ENCODE data around the gene YEATS2. TPM values are rescaled to one million over a fixed set of nuclear protein-coding genes. Genes with fewer than 3 reads are reported as not detected.
"Not testable (repeated sequence)": the region's sequence is repeated elsewhere in the genome, so short reads cannot be mapped to it uniquely, and the experiment has no call there.

Gene YEATS2
- polyA plus RNA-seq, 2 of the 4 experiments (the other 2 are of a cell fraction), result 11.2 to 15.3 TPM

DNA sequence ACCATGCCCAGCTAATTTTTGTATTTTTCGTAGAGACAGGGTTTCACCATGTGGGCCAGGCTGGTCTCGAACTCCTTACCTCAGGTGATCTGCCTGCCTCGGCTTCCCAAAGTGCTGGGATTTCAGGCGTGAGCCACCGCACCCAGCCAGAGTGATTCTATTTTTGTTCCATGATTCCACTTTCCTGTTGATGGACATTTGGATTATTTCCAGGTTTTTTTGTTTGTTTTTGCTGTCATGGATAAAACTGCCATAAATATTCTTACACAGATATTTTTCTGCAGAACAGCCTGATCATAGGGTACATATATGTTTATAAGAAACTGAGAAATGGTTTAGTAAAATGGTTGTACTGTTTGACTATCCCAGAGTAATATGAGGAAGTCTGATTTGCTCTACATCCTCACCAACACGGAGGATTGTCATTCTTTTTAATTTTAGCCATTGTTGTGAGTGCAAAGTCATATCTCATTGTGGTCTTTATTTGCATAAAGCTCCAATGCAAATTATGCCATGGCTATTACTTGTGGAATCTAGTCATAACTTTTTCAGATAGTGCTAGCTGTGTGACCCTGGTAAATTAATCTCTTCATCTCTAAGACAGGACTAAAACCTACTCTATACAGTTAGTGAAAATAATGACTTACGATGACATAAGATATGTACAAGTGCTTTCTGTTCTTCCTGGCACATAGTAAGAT lies 85.1 kb downstream of the YEATS2 start:
- FAIRE-seq (no peak), ATAC-seq (no peak), DNase-seq (ENCODE audit: low read depth in 1 of 2, low spot score in 1 of 2) (no peak)
- Histone ChIP-seq H3K9me3 (no peaks in the 10 kb centered on the region), H3K27ac (no peak overlapping the region), H3K4me2 (no peak overlapping the region), H3K4me3 (no peak overlapping the region), H3K4me1 (no peaks in the 10 kb centered on the region)
- TF ChIP-seq JUNB (IDR thresholded peaks at IDR 0.05), result no peak
- no peak for TF ChIP-seq RAD21 (conservative IDR thresholded peaks at IDR 0.05 in 1 of 2, IDR thresholded peaks at IDR 0.05 in 1 of 2)
- no peak for TF ChIP-seq HOXA7 (CRISPR knock-in tag; IDR thresholded peaks at IDR 0.05)
- no peak for TF ChIP-seq NR3C1 (IDR thresholded peaks at IDR 0.05)
- TF ChIP-seq ZSCAN20 (CRISPR knock-in tag; IDR thresholded peaks at IDR 0.05), result no peak
- TF ChIP-seq EHF (CRISPR knock-in tag; IDR thresholded peaks at IDR 0.05), result no peak
- no peak for TF ChIP-seq NPAS2 (CRISPR knock-in tag; IDR thresholded peaks at IDR 0.05; ENCODE audit: borderline replicate concordance)
- no peak for TF ChIP-seq CHD2 (IDR thresholded peaks at IDR 0.05; ENCODE audit: low read length, partially characterized antibody)
- TF ChIP-seq, protein P1, sequence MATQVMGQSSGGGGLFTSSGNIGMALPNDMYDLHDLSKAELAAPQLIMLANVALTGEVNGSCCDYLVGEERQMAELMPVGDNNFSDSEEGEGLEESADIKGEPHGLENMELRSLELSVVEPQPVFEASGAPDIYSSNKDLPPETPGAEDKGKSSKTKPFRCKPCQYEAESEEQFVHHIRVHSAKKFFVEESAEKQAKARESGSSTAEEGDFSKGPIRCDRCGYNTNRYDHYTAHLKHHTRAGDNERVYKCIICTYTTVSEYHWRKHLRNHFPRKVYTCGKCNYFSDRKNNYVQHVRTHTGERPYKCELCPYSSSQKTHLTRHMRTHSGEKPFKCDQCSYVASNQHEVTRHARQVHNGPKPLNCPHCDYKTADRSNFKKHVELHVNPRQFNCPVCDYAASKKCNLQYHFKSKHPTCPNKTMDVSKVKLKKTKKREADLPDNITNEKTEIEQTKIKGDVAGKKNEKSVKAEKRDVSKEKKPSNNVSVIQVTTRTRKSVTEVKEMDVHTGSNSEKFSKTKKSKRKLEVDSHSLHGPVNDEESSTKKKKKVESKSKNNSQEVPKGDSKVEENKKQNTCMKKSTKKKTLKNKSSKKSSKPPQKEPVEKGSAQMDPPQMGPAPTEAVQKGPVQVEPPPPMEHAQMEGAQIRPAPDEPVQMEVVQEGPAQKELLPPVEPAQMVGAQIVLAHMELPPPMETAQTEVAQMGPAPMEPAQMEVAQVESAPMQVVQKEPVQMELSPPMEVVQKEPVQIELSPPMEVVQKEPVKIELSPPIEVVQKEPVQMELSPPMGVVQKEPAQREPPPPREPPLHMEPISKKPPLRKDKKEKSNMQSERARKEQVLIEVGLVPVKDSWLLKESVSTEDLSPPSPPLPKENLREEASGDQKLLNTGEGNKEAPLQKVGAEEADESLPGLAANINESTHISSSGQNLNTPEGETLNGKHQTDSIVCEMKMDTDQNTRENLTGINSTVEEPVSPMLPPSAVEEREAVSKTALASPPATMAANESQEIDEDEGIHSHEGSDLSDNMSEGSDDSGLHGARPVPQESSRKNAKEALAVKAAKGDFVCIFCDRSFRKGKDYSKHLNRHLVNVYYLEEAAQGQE (IDR thresholded peaks at IDR 0.05), result no peak
- no peak for TF ChIP-seq HOXB5 (CRISPR knock-in tag; IDR thresholded peaks at IDR 0.05)
- no peak for TF ChIP-seq MAFK (IDR thresholded peaks at IDR 0.05; ENCODE audit: partially characterized antibody)
- TF ChIP-seq FOXS1 (CRISPR knock-in tag; IDR thresholded peaks at IDR 0.05), result no peak
- TF ChIP-seq, protein P2, sequence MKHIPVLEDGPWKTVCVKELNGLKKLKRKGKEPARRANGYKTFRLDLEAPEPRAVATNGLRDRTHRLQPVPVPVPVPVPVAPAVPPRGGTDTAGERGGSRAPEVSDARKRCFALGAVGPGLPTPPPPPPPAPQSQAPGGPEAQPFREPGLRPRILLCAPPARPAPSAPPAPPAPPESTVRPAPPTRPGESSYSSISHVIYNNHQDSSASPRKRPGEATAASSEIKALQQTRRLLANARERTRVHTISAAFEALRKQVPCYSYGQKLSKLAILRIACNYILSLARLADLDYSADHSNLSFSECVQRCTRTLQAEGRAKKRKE (CRISPR knock-in tag; IDR thresholded peaks at IDR 0.05; ENCODE audit: low read depth), result no peak
- TF ChIP-seq CHD4 (IDR thresholded peaks at IDR 0.05; ENCODE audit: borderline replicate concordance), result no peak
- TF ChIP-seq, protein P3, sequence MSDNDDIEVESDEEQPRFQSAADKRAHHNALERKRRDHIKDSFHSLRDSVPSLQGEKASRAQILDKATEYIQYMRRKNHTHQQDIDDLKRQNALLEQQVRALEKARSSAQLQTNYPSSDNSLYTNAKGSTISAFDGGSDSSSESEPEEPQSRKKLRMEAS (IDR thresholded peaks at IDR 0.05), result no peak
- TF ChIP-seq TFCP2L1 (CRISPR knock-in tag; IDR thresholded peaks at IDR 0.05), result no peak
- TF ChIP-seq TP53 (CRISPR knock-in tag; IDR thresholded peaks at IDR 0.05), result no peak
- TF ChIP-seq, protein P4, sequence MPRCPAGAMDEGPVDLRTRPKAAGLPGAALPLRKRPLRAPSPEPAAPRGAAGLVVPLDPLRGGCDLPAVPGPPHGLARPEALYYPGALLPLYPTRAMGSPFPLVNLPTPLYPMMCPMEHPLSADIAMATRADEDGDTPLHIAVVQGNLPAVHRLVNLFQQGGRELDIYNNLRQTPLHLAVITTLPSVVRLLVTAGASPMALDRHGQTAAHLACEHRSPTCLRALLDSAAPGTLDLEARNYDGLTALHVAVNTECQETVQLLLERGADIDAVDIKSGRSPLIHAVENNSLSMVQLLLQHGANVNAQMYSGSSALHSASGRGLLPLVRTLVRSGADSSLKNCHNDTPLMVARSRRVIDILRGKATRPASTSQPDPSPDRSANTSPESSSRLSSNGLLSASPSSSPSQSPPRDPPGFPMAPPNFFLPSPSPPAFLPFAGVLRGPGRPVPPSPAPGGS (IDR thresholded peaks at IDR 0.05), result no peak
- ChIA-PET POLR2A (no interaction called here), CTCF (interaction anchor here (0.6 to 1.6 kb wide), 2 partner anchors 16 to 293 kb away, joined by 3 to 5 read pairs; no protein-coding TSS in a partner anchor)
- 91% methylated on average over 7 of the region's 7 CpGs for WGBS (ENCODE audit: missing lambda C conversion rate)

DNA sequence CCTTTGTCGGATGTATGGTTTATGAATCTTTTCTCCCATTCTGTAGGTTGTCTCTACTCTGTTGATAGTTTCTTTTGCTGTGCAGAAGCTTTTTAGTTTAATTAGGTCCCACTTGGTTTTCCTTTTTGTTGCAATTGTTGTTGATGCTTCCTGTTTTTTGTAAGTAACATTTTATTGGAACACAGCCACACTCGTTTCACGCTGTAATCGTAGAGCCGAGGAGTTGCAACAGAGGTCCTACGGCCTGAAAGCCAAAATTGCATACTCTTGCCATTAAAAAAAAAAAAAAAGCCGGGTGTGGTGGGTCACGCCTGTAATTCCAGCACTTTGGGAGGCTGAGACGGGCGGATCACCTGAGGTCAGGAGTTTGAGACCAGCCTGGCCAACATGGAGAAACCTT lies 86.9 kb downstream of the YEATS2 start:
- H3K4me1 ChIP-seq; H3K4me3 ChIP-seq; FAIRE-seq; DNase-seq (ENCODE audit: low read depth in 1 of 2, low spot score in 1 of 2); ATAC-seq; H3K4me2 ChIP-seq; H3K27ac ChIP-seq; H3K9me3 ChIP-seq; CTCF ChIA-PET; POLR2A ChIA-PET: not testable (repeated sequence)
- WGBS (ENCODE audit: missing lambda C conversion rate), result 94% methylated on average over 10 of the region's 10 CpGs
